SK-N-SH (cell line): ENCODE measurements around the gene GPR132. TPM values are rescaled to one million over a fixed set of nuclear protein-coding genes. Genes with fewer than 3 reads are reported as not detected.

Experiments
- CTCF ChIA-PET: fragments of 300-600, 350-600 bp; formaldehyde crosslinking; extraction: SDS; loops from one replicate; lab custom pipeline; 2021; lab: Yijun Ruan, JAX
- POLR2A ChIA-PET: fragments of 350-600 bp; sonication (Branson Sonifier 250); formaldehyde crosslinking; extraction: SDS; loops from one replicate; lab custom pipeline; 2020; ENCODE audit warnings: antibody characterized with exemption, inconsistent platforms; lab: Yijun Ruan, JAX
- DNase-seq: peaks from one replicate; pipeline ENCODE4 v3.0.0; 2012
- H2AFZ ChIP-seq: fragments of 200-600 bp; sonication (generic); 2 replicates; pipeline ENCODE4 v1.8.1; 2016; ENCODE audit warnings: antibody characterized with exemption, mild to moderate bottlenecking, low read depth
- H3F3A ChIP-seq: fragments of 200-600 bp; sonication (generic); replicated peaks from 2 replicates; pipeline ENCODE3; 2016; ENCODE audit warnings: antibody characterized with exemption, mild to moderate bottlenecking; ENCODE audit not compliant: insufficient read depth
- H3K27ac ChIP-seq, 2 experiments: fragments of 200-500 bp in 1 of 2; fragments of 200-600 bp in 1 of 2; sonication (Bioruptor generic) in 1 of 2; sonication (generic), shearing (Covaris generic) in 1 of 2; 2 replicates each; pipeline versions ENCODE4 v1.5.1 to v1.6.1; 2014 to 2016; ENCODE audit warnings: low read depth in 2 of 2, inconsistent platforms in 1 of 2, low read length in 1 of 2, mild to moderate bottlenecking in 1 of 2, mixed read lengths in 1 of 2
- H3K27me3 ChIP-seq: fragments of 200-600 bp; sonication (generic), shearing (Covaris generic); 2 replicates; pipeline ENCODE4 v1.6.1; 2016; ENCODE audit warnings: mixed run types; ENCODE audit not compliant: insufficient read depth
- H3K36me3 ChIP-seq, 2 experiments: fragments of 200-500 bp in 1 of 2; fragments of 200-600 bp in 1 of 2; sonication (Bioruptor generic) in 1 of 2; sonication (generic) in 1 of 2; replicated peaks in 1 of 2; 2 replicates each; pipeline versions ENCODE3 to v1.5.1; 2014 to 2016; ENCODE audit warnings: low read length in 1 of 2, mild to moderate bottlenecking in 1 of 2; ENCODE audit not compliant: insufficient read depth in 2 of 2, control insufficient read depth in 1 of 2
- H3K4me1 ChIP-seq, 2 experiments: fragments of 200-500 bp in 1 of 2; fragments of 200-600 bp in 1 of 2; sonication (Bioruptor generic) in 1 of 2; sonication (generic), shearing (Covaris generic) in 1 of 2; 2 replicates each; pipeline versions ENCODE4 v1.5.1 to v1.6.1; 2014 to 2016; ENCODE audit warnings: low read depth in 1 of 2, low read length in 1 of 2, mixed run types in 1 of 2; ENCODE audit not compliant: insufficient read depth in 2 of 2, control insufficient read depth in 1 of 2
- H3K4me2 ChIP-seq: fragments of 200-600 bp; sonication (generic), shearing (Covaris generic); 2 replicates; pipeline ENCODE4 v1.6.1; 2017; ENCODE audit warnings: mixed run types
- H3K4me3 ChIP-seq, 2 experiments: fragments of 200-500 bp in 1 of 2; fragments of 200-600 bp in 1 of 2; sonication (Bioruptor generic) in 1 of 2; sonication (generic), shearing (Covaris generic) in 1 of 2; 2 replicates each; pipeline versions ENCODE4 v1.5.1 to v1.8.1; 2014 to 2016; ENCODE audit warnings: low read depth in 2 of 2, inconsistent platforms in 1 of 2, low read length in 1 of 2, mild to moderate bottlenecking in 1 of 2, mixed read lengths in 1 of 2, moderate library complexity in 1 of 2
- H3K79me2 ChIP-seq: fragments of 200-600 bp; sonication (generic); 2 replicates; pipeline ENCODE4 v1.8.1; 2017; ENCODE audit warnings: mild to moderate bottlenecking; ENCODE audit not compliant: insufficient read depth
- H3K9ac ChIP-seq: fragments of 200-600 bp; sonication (generic); 2 replicates; pipeline ENCODE4 v1.6.1; 2017; ENCODE audit warnings: mixed run types
- H3K9me2 ChIP-seq: fragments of 200-600 bp; sonication (generic); 2 replicates; pipeline ENCODE4 v1.6.1; 2017; ENCODE audit warnings: mixed run types
- H3K9me3 ChIP-seq: fragments of 200-600 bp; sonication (generic); 2 replicates; pipeline ENCODE4 v1.6.1; 2017; ENCODE audit warnings: mixed run types, mild to moderate bottlenecking, moderate library complexity
- H4K20me1 ChIP-seq: fragments of 200-600 bp; sonication (generic); 2 replicates; pipeline ENCODE4 v1.6.1; 2017; ENCODE audit warnings: mild to moderate bottlenecking, mixed run types; ENCODE audit not compliant: insufficient read depth
- CHD2 ChIP-seq: fragments of 150-350 bp; IDR thresholded peaks from 2 replicates; pipeline ENCODE4 v1.6.1; 2018; ENCODE audit warnings: low read length; ENCODE audit not compliant: partially characterized antibody
- CTCF ChIP-seq: fragments of 200-600 bp; sonication (generic); IDR thresholded peaks from 2 replicates; pipeline ENCODE4 v1.6.1; 2017; ENCODE audit warnings: antibody characterized with exemption, mild to moderate bottlenecking, moderate library complexity
- ELF1 ChIP-seq: IDR thresholded peaks from 2 replicates; pipeline ENCODE4 v1.4.0; 2012
- FOSL2 ChIP-seq: IDR thresholded peaks from 2 replicates; pipeline ENCODE4 v1.4.0; 2012; ENCODE audit warnings: low read depth, mild to moderate bottlenecking, moderate library complexity, borderline replicate concordance
- FOXJ3 ChIP-seq: sonication (generic); formaldehyde crosslinking; IDR thresholded peaks from 2 replicates; pipeline ENCODE4 v1.5.1; 2020; ENCODE audit warnings: mild to moderate bottlenecking, missing genetic modification reagents
- IRF3 ChIP-seq: fragments of 150-350 bp; IDR thresholded peaks from 2 replicates; pipeline ENCODE4 v1.6.1; 2016; ENCODE audit warnings: mild to moderate bottlenecking, low read depth, low read length
- MAX ChIP-seq: IDR thresholded peaks from 2 replicates; pipeline ENCODE4 v1.4.0; 2012; ENCODE audit warnings: low read depth
- NRF1 ChIP-seq: IDR thresholded peaks from 2 replicates; pipeline ENCODE4 v1.6.1; 2012; ENCODE audit warnings: low read depth, mild to moderate bottlenecking, low read length
- POLR2AphosphoS5 ChIP-seq: IDR thresholded peaks from 2 replicates; pipeline ENCODE4 v1.6.1; 2012; ENCODE audit warnings: low read depth, low read length
- RAD21 ChIP-seq: IDR thresholded peaks from 2 replicates; pipeline ENCODE4 v1.6.1; 2012; ENCODE audit warnings: mild to moderate bottlenecking, low read length
- RFX5 ChIP-seq: IDR thresholded peaks from 2 replicates; pipeline ENCODE4 v1.6.1; 2012; ENCODE audit warnings: mild to moderate bottlenecking, improper control_type of control experiment, low read length
- SMC3 ChIP-seq: IDR thresholded peaks from 2 replicates; pipeline ENCODE4 v1.6.1; 2012; ENCODE audit warnings: low read depth, low read length, improper control_type of control experiment
- TAF1 ChIP-seq: IDR thresholded peaks from 2 replicates; pipeline ENCODE4 v1.6.1; 2012; ENCODE audit warnings: low read depth, mild to moderate bottlenecking, low read length, moderate library complexity, borderline replicate concordance
- TCF12 ChIP-seq: IDR thresholded peaks from 2 replicates; pipeline ENCODE4 v1.4.0; 2012
- TEAD4 ChIP-seq: IDR thresholded peaks from 2 replicates; pipeline ENCODE4 v1.4.0; 2012; ENCODE audit warnings: mild to moderate bottlenecking, borderline replicate concordance; ENCODE audit not compliant: insufficient read depth
- USF1 ChIP-seq: IDR thresholded peaks from 2 replicates; pipeline ENCODE4 v1.4.0; 2012; ENCODE audit warnings: low read depth, borderline replicate concordance
- USF2 ChIP-seq: fragments of 150-350 bp; IDR thresholded peaks from 2 replicates; pipeline ENCODE4 v1.6.1; 2017; ENCODE audit warnings: antibody characterized with exemption, low read length, low read depth, borderline replicate concordance
- WGBS: methylation state at CpG from one replicate; pipeline ENCODE4 v1.1.6; 2017; ENCODE audit warnings: low lambda C conversion rate; 5-methylcytosine and 5-hydroxymethylcytosine counted together
- polyA plus RNA-seq, 3 experiments: library from polyadenylated mRNA; depleted of rRNA; stranded (reverse); fragments of >200 nt; gene quantifications; 2 replicates each; pipeline ENCODE4 v1.2.3, GENCODE V29; 2012

GPR132 gene
- polyA plus RNA-seq, 1 of the 3 experiments (the other 2 are of a cell fraction), result not detected

- POLR2A ChIA-PET, result no interaction called here
- H3K36me3 ChIP-seq, result no peaks in the 10 kb centered on the region
- H3K79me2 ChIP-seq, result no peaks in the 10 kb centered on the region
- no peaks in the 10 kb centered on the region for H3K9me2 ChIP-seq
- H3K9me3 ChIP-seq, result no peaks in the 10 kb centered on the region
- no peak overlapping the region for H3K4me3 ChIP-seq
- H3K4me2 ChIP-seq, result no peak overlapping the region
- 90% methylated on average over 17 of the region's 25 CpGs for WGBS
- no peak for TF ChIP-seq FOXJ3
- no peak for TF ChIP-seq IRF3
- TF ChIP-seq ELF1, result no peak
- TF ChIP-seq RFX5, result no peak
- TF ChIP-seq, all 33 proteins: peak for 0
- Histone ChIP-seq H3K27me3 (no peaks in the 10 kb centered on the region), H2AFZ (no peak overlapping the region), H4K20me1 (no peaks in the 10 kb centered on the region), H3K4me1 (peaks cover 0 to 5% of the 10 kb centered on the region in 2 experiments; a peak in 1 of 4 replicates), H3K27ac (no peak overlapping the region), H3K9ac (no peak overlapping the region), H3F3A (no peaks in the 10 kb centered on the region)
- CTCF ChIA-PET, result interaction anchor here (0.6 to 6.1 kb wide), 5 partner anchors 36 to 156 kb away, joined by 3 to 51 read pairs (median 3); no protein-coding TSS in a partner anchor
- DNase-seq, result peak; percentile 30
These were observed 15.3 kb downstream of the GPR132 start for GRCh38 chr14:105049753-105050550.

GRCh38 chr14:105047283-105048016, 17.8 kb downstream of the GPR132 start:
- Histone ChIP-seq H2AFZ (no peak overlapping the region), H3K36me3 (no peaks in the 10 kb centered on the region), H3K9me2 (no peaks in the 10 kb centered on the region), H3F3A (peaks cover 8% of the 10 kb centered on the region), H3K9me3 (no peaks in the 10 kb centered on the region), H3K9ac (no peak overlapping the region), H3K4me2 (no peak overlapping the region), H3K4me3 (no peak overlapping the region), H3K27me3 (no peaks in the 10 kb centered on the region), H4K20me1 (no peaks in the 10 kb centered on the region), H3K4me1 (peaks cover 0 to 5% of the 10 kb centered on the region in 2 experiments; a peak in 1 of 4 replicates), H3K27ac (no peak overlapping the region), H3K79me2 (no peaks in the 10 kb centered on the region)
- DNase-seq, result peak; percentile 19
- CTCF ChIA-PET, result interaction anchor here (0.7 to 8.1 kb wide), 7 partner anchors 10 to 153 kb away, joined by 4 to 284 read pairs (median 51); partner anchors contain the start of gene CDCA4
- WGBS, result 68% methylated on average over 14 of the region's 24 CpGs
- POLR2A ChIA-PET, result no interaction called here
- TF ChIP-seq RAD21, result no peak
- TF ChIP-seq USF2, result no peak
- TF ChIP-seq NRF1, result no peak
- TF ChIP-seq TAF1, result no peak
- no peak for TF ChIP-seq CTCF
- no peak for TF ChIP-seq POLR2AphosphoS5
- no peak for TF ChIP-seq USF1
- TF ChIP-seq IRF3, result no peak
- TF ChIP-seq CHD2, result no peak
- no peak for TF ChIP-seq TCF12
- no peak for TF ChIP-seq SMC3
- TF ChIP-seq MAX, result no peak
- no peak for TF ChIP-seq FOSL2
- no peak for TF ChIP-seq TEAD4
